Astrocyte (in vitro differentiated cells and primary cell): ENCODE measurements around the gene NPAS3.

Experiments used
- EZH2 ChIP-seq: IDR thresholded peaks from 2 replicates; pipeline ENCODE4 v1.6.1; 2012; ENCODE audit warnings: mild to moderate bottlenecking, low read length, inconsistent platforms; ENCODE audit not compliant: insufficient read depth
- TF ChIP-seq, protein P1 (sequence below): IDR thresholded peaks from 2 replicates; pipeline ENCODE4 v1.5.1; 2011; ENCODE audit warnings: low read depth, mild to moderate bottlenecking, inconsistent platforms, low read length, moderate library complexity; ENCODE audit not compliant: insufficient read depth

DNA sequence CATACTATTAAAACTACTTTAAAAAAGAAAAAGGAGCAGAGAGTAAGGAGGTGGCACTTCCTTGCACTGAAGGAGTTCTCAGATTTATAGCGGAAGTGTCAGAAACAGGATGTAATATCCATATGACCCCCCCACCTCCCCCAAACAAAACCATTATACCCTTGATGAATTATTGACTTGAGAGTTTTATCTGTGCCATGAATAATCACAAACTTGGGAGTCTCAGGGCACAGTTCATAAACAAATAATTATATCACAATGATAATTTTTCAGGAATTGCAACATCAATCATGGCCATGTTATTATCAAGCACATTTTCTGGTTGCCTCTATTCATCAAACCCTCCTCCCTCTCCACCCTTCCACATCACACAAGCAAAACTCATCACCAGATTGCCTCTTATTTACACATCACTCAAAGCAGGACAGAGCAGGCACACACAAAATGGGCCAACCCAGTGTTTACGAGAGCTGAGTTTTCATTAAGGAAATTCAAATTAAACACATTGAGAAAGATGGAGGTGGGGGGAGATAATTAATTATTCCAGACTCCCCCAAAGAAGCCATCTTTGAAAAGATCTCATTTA, 870.8 kb downstream of the NPAS3 start:
- TF ChIP-seq, protein P1, sequence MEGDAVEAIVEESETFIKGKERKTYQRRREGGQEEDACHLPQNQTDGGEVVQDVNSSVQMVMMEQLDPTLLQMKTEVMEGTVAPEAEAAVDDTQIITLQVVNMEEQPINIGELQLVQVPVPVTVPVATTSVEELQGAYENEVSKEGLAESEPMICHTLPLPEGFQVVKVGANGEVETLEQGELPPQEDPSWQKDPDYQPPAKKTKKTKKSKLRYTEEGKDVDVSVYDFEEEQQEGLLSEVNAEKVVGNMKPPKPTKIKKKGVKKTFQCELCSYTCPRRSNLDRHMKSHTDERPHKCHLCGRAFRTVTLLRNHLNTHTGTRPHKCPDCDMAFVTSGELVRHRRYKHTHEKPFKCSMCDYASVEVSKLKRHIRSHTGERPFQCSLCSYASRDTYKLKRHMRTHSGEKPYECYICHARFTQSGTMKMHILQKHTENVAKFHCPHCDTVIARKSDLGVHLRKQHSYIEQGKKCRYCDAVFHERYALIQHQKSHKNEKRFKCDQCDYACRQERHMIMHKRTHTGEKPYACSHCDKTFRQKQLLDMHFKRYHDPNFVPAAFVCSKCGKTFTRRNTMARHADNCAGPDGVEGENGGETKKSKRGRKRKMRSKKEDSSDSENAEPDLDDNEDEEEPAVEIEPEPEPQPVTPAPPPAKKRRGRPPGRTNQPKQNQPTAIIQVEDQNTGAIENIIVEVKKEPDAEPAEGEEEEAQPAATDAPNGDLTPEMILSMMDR, result no peak
- TF ChIP-seq EZH2, result no peak
